H9 (cell line): ENCODE data around the gene LEF1. TPM values are rescaled to one million over a fixed set of nuclear protein-coding genes. Genes with fewer than 3 reads are reported as not detected.
A peak's percentile ranks its signal among the peaks of the same experiment; 100 is the strongest.

ENCODE experiments used
- DNase-seq: peaks from one replicate; pipeline ENCODE4 v3.0.0-alpha.2; 2017
- H2AFZ ChIP-seq: one replicate; pipeline ENCODE4 v1.6.1; 2013; ENCODE audit warnings: mild to moderate bottlenecking, low read length, control low read depth, moderate library complexity
- H2AK5ac ChIP-seq: 2 replicates; pipeline ENCODE4 v1.6.1; 2013; ENCODE audit warnings: low read length, control low read depth, mixed read lengths; ENCODE audit not compliant: insufficient read length
- H2BK120ac ChIP-seq: one replicate; pipeline ENCODE4 v1.6.1; 2013; ENCODE audit warnings: low read depth, mild to moderate bottlenecking, low read length, control low read depth, inconsistent platforms; ENCODE audit not compliant: poor library complexity, severe bottlenecking
- H2BK12ac ChIP-seq: 2 replicates; pipeline ENCODE4 v1.6.1; 2013; ENCODE audit warnings: low read length, control low read depth, mixed read lengths, low read depth; ENCODE audit not compliant: insufficient read length
- H2BK15ac ChIP-seq: 2 replicates; pipeline ENCODE4 v1.6.1; 2013; ENCODE audit warnings: low read depth, low read length, control low read depth
- H2BK20ac ChIP-seq: one replicate; pipeline ENCODE4 v1.6.1; 2013; ENCODE audit warnings: low read depth, mild to moderate bottlenecking, low read length, control low read depth, inconsistent platforms; ENCODE audit not compliant: poor library complexity, severe bottlenecking
- H2BK5ac ChIP-seq: 2 replicates; pipeline ENCODE4 v1.6.1; 2013; ENCODE audit warnings: low read length, control low read depth, mixed read lengths; ENCODE audit not compliant: insufficient read length
- H3K14ac ChIP-seq: 2 replicates; pipeline ENCODE4 v1.6.1; 2013; ENCODE audit warnings: low read length, control low read depth; ENCODE audit not compliant: insufficient read depth
- H3K18ac ChIP-seq: 2 replicates; pipeline ENCODE4 v1.6.1; 2013; ENCODE audit warnings: low read depth, mild to moderate bottlenecking, mixed read lengths, low read length, control low read depth; ENCODE audit not compliant: insufficient read length
- H3K23ac ChIP-seq: 2 replicates; pipeline ENCODE4 v1.6.1; 2013; ENCODE audit warnings: low read length, control low read depth, mixed read lengths, low read depth; ENCODE audit not compliant: insufficient read length
- H3K23me2 ChIP-seq: 2 replicates; pipeline ENCODE4 v1.6.1; 2013; ENCODE audit warnings: low read depth, mild to moderate bottlenecking, mixed read lengths, low read length, control low read depth; ENCODE audit not compliant: insufficient read length, poor library complexity, severe bottlenecking
- H3K27ac ChIP-seq: 2 replicates; pipeline ENCODE4 v1.5.1; 2013; ENCODE audit warnings: low read length, control low read depth, mixed read lengths, low read depth; ENCODE audit not compliant: insufficient read length
- H3K27me3 ChIP-seq: 2 replicates; pipeline ENCODE4 v1.6.1; 2013; ENCODE audit warnings: low read length, control low read depth, inconsistent platforms; ENCODE audit not compliant: insufficient read depth
- H3K4ac ChIP-seq: 2 replicates; pipeline ENCODE4 v1.6.1; 2013; ENCODE audit warnings: low read depth, mild to moderate bottlenecking, control low read depth, inconsistent platforms, low read length, moderate library complexity
- H3K4me1 ChIP-seq: 2 replicates; pipeline ENCODE4 v1.6.1; 2013; ENCODE audit warnings: low read length, control low read depth, inconsistent platforms; ENCODE audit not compliant: insufficient read depth
- H3K4me2 ChIP-seq: 2 replicates; pipeline ENCODE4 v1.6.1; 2013; ENCODE audit warnings: low read length, control low read depth, mixed read lengths; ENCODE audit not compliant: insufficient read length, insufficient read depth
- H3K56ac ChIP-seq: 2 replicates; pipeline ENCODE4 v1.6.1; 2013; ENCODE audit warnings: low read depth, mild to moderate bottlenecking, mixed read lengths, low read length, control low read depth; ENCODE audit not compliant: insufficient read length
- H3K79me1 ChIP-seq: 2 replicates; pipeline ENCODE4 v1.6.1; 2013; ENCODE audit warnings: low read depth, mild to moderate bottlenecking, moderate library complexity, low read length, control low read depth, inconsistent platforms; ENCODE audit not compliant: insufficient read depth, poor library complexity, severe bottlenecking
- H3K79me2 ChIP-seq: 2 replicates; pipeline ENCODE4 v1.6.1; 2013; ENCODE audit warnings: low read length, control low read depth, inconsistent platforms; ENCODE audit not compliant: insufficient read depth
- H3K9ac ChIP-seq: 2 replicates; pipeline ENCODE4 v1.6.1; 2013; ENCODE audit warnings: low read length, control low read depth, mixed read lengths; ENCODE audit not compliant: insufficient read length; ENCODE audit errors: extremely low read depth
- H3K9me3 ChIP-seq: one replicate; pipeline ENCODE4 v1.6.1; 2013; ENCODE audit warnings: low read depth, low read length, inconsistent platforms; ENCODE audit not compliant: control insufficient read depth
- H3T11ph ChIP-seq: one replicate; pipeline ENCODE4 v1.6.1; 2013; ENCODE audit warnings: mild to moderate bottlenecking, low read length, control low read depth, inconsistent platforms
- H4K20me1 ChIP-seq: one replicate; pipeline ENCODE4 v1.6.1; 2013; ENCODE audit not compliant: control insufficient read depth, insufficient read length, insufficient read depth
- H4K5ac ChIP-seq: 2 replicates; pipeline ENCODE4 v1.6.1; 2013; ENCODE audit warnings: low read depth, mild to moderate bottlenecking, mixed read lengths, low read length, control low read depth; ENCODE audit not compliant: insufficient read length
- H4K8ac ChIP-seq: replicated peaks from 2 replicates; pipeline ENCODE4 v1.6.1; 2013; ENCODE audit warnings: low read length, control low read depth, mixed read lengths, low read depth; ENCODE audit not compliant: insufficient read length
- H4K91ac ChIP-seq: 2 replicates; pipeline ENCODE4 v1.6.1; 2013; ENCODE audit warnings: low read depth, mild to moderate bottlenecking, moderate library complexity, mixed read lengths, low read length, control low read depth; ENCODE audit not compliant: insufficient read length
- H3K27ac Mint-ChIP-seq, 3 experiments: 2 replicates in 2 of 3; 3 replicates in 1 of 3; pipeline ENCODE4 v1.8.0; 2020 to 2021; ENCODE audit warnings: mixed read lengths in 3 of 3, mild to moderate bottlenecking in 1 of 3, moderate library complexity in 1 of 3
- H3K27me3 Mint-ChIP-seq: 2 replicates; pipeline ENCODE4 v1.8.0; 2021; ENCODE audit warnings: low read depth, mild to moderate bottlenecking, moderate library complexity, mixed read lengths
- H3K36me3 Mint-ChIP-seq, 3 experiments: 2 replicates in 2 of 3; 3 replicates in 1 of 3; pipeline ENCODE4 v1.8.0; 2020 to 2021; ENCODE audit warnings: low read depth in 3 of 3, mixed read lengths in 3 of 3; ENCODE audit not compliant: insufficient read depth in 1 of 3
- H3K4me1 Mint-ChIP-seq, 2 experiments: 2 replicates each; pipeline ENCODE4 v1.8.0; 2020; ENCODE audit warnings: mixed read lengths in 2 of 2
- H3K4me3 Mint-ChIP-seq, 2 experiments: 2 replicates in 1 of 2; 3 replicates in 1 of 2; pipeline ENCODE4 v1.8.0; 2020 to 2021; ENCODE audit warnings: mild to moderate bottlenecking in 2 of 2, mixed read lengths in 2 of 2, moderate library complexity in 1 of 2
- H3K9me3 Mint-ChIP-seq, 2 experiments: 2 replicates in 1 of 2; 3 replicates in 1 of 2; pipeline ENCODE4 v1.8.0; 2020; ENCODE audit warnings: mild to moderate bottlenecking in 2 of 2, mixed read lengths in 2 of 2, moderate library complexity in 1 of 2
- WGBS: extraction: QIAGEN DNeasy Blood & Tissue Kit; methylation state at CpG from one replicate; pipeline ENCODE4 v1.1.7; 2013; ENCODE audit warnings: missing lambda C conversion rate, low lambda C conversion rate, mixed read lengths; ENCODE audit not compliant: insufficient read length; ENCODE audit errors: extremely low coverage; 5-methylcytosine and 5-hydroxymethylcytosine counted together
- total RNA-seq: library from RNA; stranded (reverse); gene quantifications from 2 replicates; pipeline ENCODE4 v1.2.1, GENCODE V29; 2021
- TF ChIP-seq, protein P1 (sequence below): fragments of 200-600 bp; sonication (generic); conservative IDR thresholded peaks from 3 replicates; pipeline ENCODE4 v1.8.0; 2021; ENCODE audit warnings: antibody characterized with exemption, mild to moderate bottlenecking

Gene LEF1
- total RNA-seq, 1 experiment from 2014 or later: 2.5 TPM

DNA sequence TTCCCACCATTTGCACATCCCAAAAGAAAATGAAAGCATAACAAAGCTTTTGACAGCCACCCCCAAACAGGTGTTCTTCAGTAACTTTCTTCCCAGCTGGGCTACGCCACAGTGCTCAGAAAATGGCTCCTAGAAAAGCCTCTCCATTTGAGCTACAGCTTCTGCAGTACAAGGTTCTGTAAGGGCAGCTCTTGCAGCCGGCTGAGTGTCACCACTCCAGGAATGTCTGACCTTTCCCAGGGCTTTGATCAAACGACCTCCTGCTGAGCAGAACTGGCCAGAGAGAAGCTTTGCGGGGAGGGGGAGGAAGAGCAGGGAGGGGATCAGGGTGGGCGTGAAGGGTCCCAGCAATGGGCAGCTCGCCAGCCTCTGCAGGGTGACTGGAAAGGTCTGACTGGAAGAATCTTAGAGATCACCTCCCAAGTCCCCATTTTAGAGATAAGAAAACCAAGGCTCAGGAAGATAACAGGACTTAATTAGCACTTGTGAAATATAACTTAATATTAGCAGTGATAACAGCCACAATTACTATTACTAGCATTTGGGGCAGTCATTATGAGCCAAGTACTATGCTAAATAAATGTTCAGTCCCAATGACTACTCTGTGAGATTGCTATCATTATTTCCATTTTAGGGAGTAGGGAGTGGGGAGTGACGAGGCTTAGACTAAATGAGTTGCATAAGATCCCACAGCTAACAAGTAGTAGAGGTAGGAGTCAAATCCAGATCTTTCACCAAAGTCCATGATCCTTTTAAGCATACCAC lies 51.1 kb downstream of the LEF1 start:
- Mint-ChIP-seq H3K36me3 (no peaks in the 10 kb centered on the region), H3K4me3 (peak overlapping the region in 1 of 2 experiments; percentile 48; a peak in 1 of 5 replicates), H3K4me1 (peaks cover 24 to 39% of the 10 kb centered on the region in 2 experiments), H3K27ac (peak overlapping the region in 1 of 3 experiments; percentile 22; a peak in 1 of 7 replicates), H3K9me3 (no peaks in the 10 kb centered on the region), H3K27me3 (no peaks in the 10 kb centered on the region; the same call in 1 of the 2 replicates)
- no peaks in the 10 kb centered on the region for H3K79me1 ChIP-seq
- H3K4me1 ChIP-seq: peaks cover 3% of the 10 kb centered on the region; the same call in 1 of the 2 replicates
- no peak overlapping the region for H3T11ph ChIP-seq
- H3K4ac ChIP-seq: no peak overlapping the region
- no peaks in the 10 kb centered on the region for H3K79me2 ChIP-seq
- WGBS: no CpG with 5 or more reads among the region's 7 CpGs
- H3K23me2 ChIP-seq: no peaks in the 10 kb centered on the region
- no peak overlapping the region for H3K23ac ChIP-seq
- H2BK5ac ChIP-seq: no peak overlapping the region
- H2BK20ac ChIP-seq: no peak overlapping the region
- no peak overlapping the region for H4K91ac ChIP-seq
- H3K27me3 ChIP-seq: no peaks in the 10 kb centered on the region
- no peak overlapping the region for H2BK15ac ChIP-seq
- H4K5ac ChIP-seq: no peak overlapping the region
- H3K9me3 ChIP-seq: no peaks in the 10 kb centered on the region
- TF ChIP-seq, protein P1, sequence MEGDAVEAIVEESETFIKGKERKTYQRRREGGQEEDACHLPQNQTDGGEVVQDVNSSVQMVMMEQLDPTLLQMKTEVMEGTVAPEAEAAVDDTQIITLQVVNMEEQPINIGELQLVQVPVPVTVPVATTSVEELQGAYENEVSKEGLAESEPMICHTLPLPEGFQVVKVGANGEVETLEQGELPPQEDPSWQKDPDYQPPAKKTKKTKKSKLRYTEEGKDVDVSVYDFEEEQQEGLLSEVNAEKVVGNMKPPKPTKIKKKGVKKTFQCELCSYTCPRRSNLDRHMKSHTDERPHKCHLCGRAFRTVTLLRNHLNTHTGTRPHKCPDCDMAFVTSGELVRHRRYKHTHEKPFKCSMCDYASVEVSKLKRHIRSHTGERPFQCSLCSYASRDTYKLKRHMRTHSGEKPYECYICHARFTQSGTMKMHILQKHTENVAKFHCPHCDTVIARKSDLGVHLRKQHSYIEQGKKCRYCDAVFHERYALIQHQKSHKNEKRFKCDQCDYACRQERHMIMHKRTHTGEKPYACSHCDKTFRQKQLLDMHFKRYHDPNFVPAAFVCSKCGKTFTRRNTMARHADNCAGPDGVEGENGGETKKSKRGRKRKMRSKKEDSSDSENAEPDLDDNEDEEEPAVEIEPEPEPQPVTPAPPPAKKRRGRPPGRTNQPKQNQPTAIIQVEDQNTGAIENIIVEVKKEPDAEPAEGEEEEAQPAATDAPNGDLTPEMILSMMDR: no peak
- no peak overlapping the region for H2AK5ac ChIP-seq
- no peak overlapping the region for H3K14ac ChIP-seq
- no peak overlapping the region for H4K8ac ChIP-seq
- peak; percentile 73 for DNase-seq
- H2AFZ ChIP-seq: no peak overlapping the region
- no peak overlapping the region for H2BK120ac ChIP-seq
- H3K56ac ChIP-seq: no peak overlapping the region
- H3K27ac ChIP-seq: no peak overlapping the region
- no peak overlapping the region for H3K9ac ChIP-seq
- H4K20me1 ChIP-seq: no peaks in the 10 kb centered on the region
- H3K4me2 ChIP-seq: no peak overlapping the region
- H3K18ac ChIP-seq: no peak overlapping the region
- no peak overlapping the region for H2BK12ac ChIP-seq
